HG03095 (cell line): ENCODE data around the gene CBL.

Experiments used
- ATAC-seq: cut with Tn5 transposase; IDR thresholded peaks from one replicate; pipeline ENCODE4 v1.9.1; 2021; ENCODE audit warnings: moderate library complexity; ENCODE audit not compliant: unreplicated experiment

Gene CBL

GRCh38 chr11:119342362-119343130, 136.4 kb downstream of the CBL start:
- no peak for ATAC-seq

- no peak for ATAC-seq
Measured at GRCh38 chr11:119343726-119344125, 137.6 kb downstream of the CBL start.

- no peak for ATAC-seq
Measured at GRCh38 chr11:119344291-119345010, 138.3 kb downstream of the CBL start.

GRCh38 chr11:119345685-119346084, 139.5 kb downstream of the CBL start:
- ATAC-seq = no peak

GRCh38 chr11:119346605-119347004, 140.5 kb downstream of the CBL start, which contains the start of gene MFRP:
TSS of gene MFRP (minus strand) at chr11:119346705. CDS start at chr11:119346513, 192 bp downstream.
- no peak for ATAC-seq

- ATAC-seq = no peak
Measured at GRCh38 chr11:119347242-119347641, 141.1 kb downstream of the CBL start.

- no peak for ATAC-seq
Measured at GRCh38 chr11:119347940-119348605, 141.9 kb downstream of the CBL start.

GRCh38 chr11:119350302-119350701, 144.2 kb downstream of the CBL start:
- ATAC-seq = no peak

- no peak for ATAC-seq
Measured at GRCh38 chr11:119351232-119351631, 145.1 kb downstream of the CBL start.

GRCh38 chr11:119352857-119353260, 146.7 kb downstream of the CBL start:
- ATAC-seq = no peak

GRCh38 chr11:119355091-119355843, 149.1 kb downstream of the CBL start:
- no peak for ATAC-seq

GRCh38 chr11:119356349-119357031, 150.4 kb downstream of the CBL start:
- ATAC-seq = peak; percentile 53

- no peak for ATAC-seq
Measured at GRCh38 chr11:119357074-119357473, 150.9 kb downstream of the CBL start.
